ENCODE measurements around the gene KLF11. TPM values are rescaled to one million over a fixed set of nuclear protein-coding genes. Genes with fewer than 3 reads are reported as not detected.

The KLF11 gene
- total and polyA plus RNA-seq, 2 experiments from 2014 or later, result 4.8 to 6.6 TPM

GRCh38 chr2:10064932-10065772, 21.8 kb downstream of the KLF11 start:
- H3K4me3 ChIP-seq, result no peak overlapping the region
- no peaks in the 10 kb centered on the region for H3K4me1 ChIP-seq (ENCODE audit: insufficient read depth)
- H3K36me3 ChIP-seq (ENCODE audit: low read depth), result no peaks in the 10 kb centered on the region
- no peak overlapping the region for H3K27ac ChIP-seq
- no peak for DNase-seq
- no peak overlapping the region for H2AFZ ChIP-seq
- in situ Hi-C loops (cut with MboI), result no loop called here
- no peak overlapping the region for H3K9ac ChIP-seq
- H3K4me2 ChIP-seq (ENCODE audit: unreplicated experiment), result no peak overlapping the region
- no peaks in the 10 kb centered on the region for H3K9me2 ChIP-seq (ENCODE audit: insufficient read depth)
- H4K20me1 ChIP-seq (ENCODE audit: insufficient read depth), result no peaks in the 10 kb centered on the region
- H3F3A ChIP-seq (ENCODE audit: insufficient read depth), result no peaks in the 10 kb centered on the region
- 86 to 91% methylated on average over 17 to 18 of the region's 18 CpGs for WGBS, 2 experiments (ENCODE audit: low coverage in 1 of 2, low lambda C conversion rate in 2 of 2, missing lambda C conversion rate in 2 of 2)
- H3K9me3 ChIP-seq (ENCODE audit: low read depth), result no peaks in the 10 kb centered on the region
- no peaks in the 10 kb centered on the region for H3K27me3 ChIP-seq (replicated peaks; ENCODE audit: insufficient read depth)
- H3K79me2 ChIP-seq (ENCODE audit: insufficient read depth), result no peaks in the 10 kb centered on the region
- TF ChIP-seq EZH2phosphoT487 (IDR thresholded peaks at IDR 0.05; ENCODE audit: insufficient read depth, low read depth) (no peak), EZH2 (IDR thresholded peaks at IDR 0.05; ENCODE audit: insufficient read depth, poor library complexity, severe bottlenecking) (no peak)

GRCh38 chr2:10065773-10066055, 22.4 kb downstream of the KLF11 start:
- DNase-seq, result no peak
- WGBS, 2 experiments (ENCODE audit: low coverage in 1 of 2, low lambda C conversion rate in 2 of 2, missing lambda C conversion rate in 2 of 2), result 80 to 83% methylated on average over 6 of the region's 6 CpGs

GRCh38 chr2:10067330-10067729, 24.0 kb downstream of the KLF11 start:
- in situ Hi-C loops (cut with MboI), result no loop called here
- 50 to 72% methylated on average over 2 of the region's 2 CpGs for WGBS, 2 experiments (ENCODE audit: low coverage in 1 of 2, low lambda C conversion rate in 2 of 2, missing lambda C conversion rate in 2 of 2)
- TF ChIP-seq EZH2phosphoT487 (IDR thresholded peaks at IDR 0.05; ENCODE audit: insufficient read depth, low read depth) (no peak), EZH2 (IDR thresholded peaks at IDR 0.05; ENCODE audit: insufficient read depth, poor library complexity, severe bottlenecking) (no peak)

More at GRCh38 chr2:10065773-10066055, 22.4 kb downstream of the KLF11 start:
- TF ChIP-seq EZH2phosphoT487 (IDR thresholded peaks at IDR 0.05; ENCODE audit: insufficient read depth, low read depth), result no peak
- no peak for TF ChIP-seq EZH2 (IDR thresholded peaks at IDR 0.05; ENCODE audit: insufficient read depth, poor library complexity, severe bottlenecking)
- Histone ChIP-seq H4K20me1 (ENCODE audit: insufficient read depth) (no peaks in the 10 kb centered on the region), H3K4me1 (ENCODE audit: insufficient read depth) (no peaks in the 10 kb centered on the region), H3K4me3 (no peak overlapping the region), H3K4me2 (ENCODE audit: unreplicated experiment) (no peak overlapping the region), H2AFZ (no peak overlapping the region), H3K9me3 (ENCODE audit: low read depth) (no peaks in the 10 kb centered on the region), H3K9ac (no peak overlapping the region), H3F3A (ENCODE audit: insufficient read depth) (no peaks in the 10 kb centered on the region), H3K9me2 (ENCODE audit: insufficient read depth) (no peaks in the 10 kb centered on the region), H3K36me3 (ENCODE audit: low read depth) (no peaks in the 10 kb centered on the region), H3K27me3 (replicated peaks; ENCODE audit: insufficient read depth) (no peaks in the 10 kb centered on the region), H3K27ac (no peak overlapping the region), H3K79me2 (ENCODE audit: insufficient read depth) (no peaks in the 10 kb centered on the region)
- in situ Hi-C loops (cut with MboI), result no loop called here

GRCh38 chr2:10067881-10068280, 24.5 kb downstream of the KLF11 start:
- no peaks in the 10 kb centered on the region for H3K9me3 ChIP-seq (ENCODE audit: low read depth)

More at GRCh38 chr2:10067330-10067729, 24.0 kb downstream of the KLF11 start:
- Histone ChIP-seq H3K9me3 (ENCODE audit: low read depth) (no peaks in the 10 kb centered on the region), H2AFZ (no peak overlapping the region), H3K4me2 (ENCODE audit: unreplicated experiment) (no peak overlapping the region), H3K4me1 (ENCODE audit: insufficient read depth) (no peaks in the 10 kb centered on the region), H3K9me2 (ENCODE audit: insufficient read depth) (no peaks in the 10 kb centered on the region), H3F3A (ENCODE audit: insufficient read depth) (no peaks in the 10 kb centered on the region), H3K9ac (no peak overlapping the region), H3K27ac (no peak overlapping the region), H4K20me1 (ENCODE audit: insufficient read depth) (no peaks in the 10 kb centered on the region), H3K36me3 (ENCODE audit: low read depth) (no peaks in the 10 kb centered on the region), H3K27me3 (replicated peaks; ENCODE audit: insufficient read depth) (no peaks in the 10 kb centered on the region), H3K79me2 (ENCODE audit: insufficient read depth) (no peaks in the 10 kb centered on the region), H3K4me3 (no peak overlapping the region)
- no peak for DNase-seq

More at GRCh38 chr2:10067881-10068280, 24.5 kb downstream of the KLF11 start:
- Histone ChIP-seq H3K79me2 (ENCODE audit: insufficient read depth) (no peaks in the 10 kb centered on the region), H3F3A (ENCODE audit: insufficient read depth) (no peaks in the 10 kb centered on the region), H3K27me3 (replicated peaks; ENCODE audit: insufficient read depth) (no peaks in the 10 kb centered on the region), H3K4me1 (ENCODE audit: insufficient read depth) (no peaks in the 10 kb centered on the region), H3K9me2 (ENCODE audit: insufficient read depth) (no peaks in the 10 kb centered on the region), H4K20me1 (ENCODE audit: insufficient read depth) (no peaks in the 10 kb centered on the region), H3K36me3 (ENCODE audit: low read depth) (no peaks in the 10 kb centered on the region), H2AFZ (no peak overlapping the region), H3K9ac (no peak overlapping the region), H3K4me2 (ENCODE audit: unreplicated experiment) (no peak overlapping the region), H3K27ac (no peak overlapping the region), H3K4me3 (no peak overlapping the region)
- 38 to 42% methylated on average over 1 of the region's 1 CpG for WGBS, 2 experiments (ENCODE audit: low coverage in 1 of 2, low lambda C conversion rate in 2 of 2, missing lambda C conversion rate in 2 of 2)
- TF ChIP-seq EZH2 (IDR thresholded peaks at IDR 0.05; ENCODE audit: insufficient read depth, poor library complexity, severe bottlenecking), result no peak
- TF ChIP-seq EZH2phosphoT487 (IDR thresholded peaks at IDR 0.05; ENCODE audit: insufficient read depth, low read depth), result no peak
- DNase-seq, result no peak
- in situ Hi-C loops (cut with MboI), result no loop called here

All from GM23248 (cell line).